ENCODE data around the gene ADAMTS14.

ADAMTS14 gene

GRCh38 chr10:70679498-70679897 lies 7.2 kb downstream of the ADAMTS14 start:
- H3K27me3 ChIP-seq (ENCODE audit: insufficient read depth, low read depth, severe bottlenecking), result no peaks in the 10 kb centered on the region
- DNase-seq, result peak; percentile 70
- H3K4me3 ChIP-seq (ENCODE audit: low read depth, low read length), result no peak overlapping the region
- peak overlapping the region; percentile 58 for H3K27ac ChIP-seq
- H3K36me3 ChIP-seq, result no peaks in the 10 kb centered on the region
- H3K9me3 ChIP-seq (ENCODE audit: severe bottlenecking), result no peaks in the 10 kb centered on the region
- TF ChIP-seq, protein P1, sequence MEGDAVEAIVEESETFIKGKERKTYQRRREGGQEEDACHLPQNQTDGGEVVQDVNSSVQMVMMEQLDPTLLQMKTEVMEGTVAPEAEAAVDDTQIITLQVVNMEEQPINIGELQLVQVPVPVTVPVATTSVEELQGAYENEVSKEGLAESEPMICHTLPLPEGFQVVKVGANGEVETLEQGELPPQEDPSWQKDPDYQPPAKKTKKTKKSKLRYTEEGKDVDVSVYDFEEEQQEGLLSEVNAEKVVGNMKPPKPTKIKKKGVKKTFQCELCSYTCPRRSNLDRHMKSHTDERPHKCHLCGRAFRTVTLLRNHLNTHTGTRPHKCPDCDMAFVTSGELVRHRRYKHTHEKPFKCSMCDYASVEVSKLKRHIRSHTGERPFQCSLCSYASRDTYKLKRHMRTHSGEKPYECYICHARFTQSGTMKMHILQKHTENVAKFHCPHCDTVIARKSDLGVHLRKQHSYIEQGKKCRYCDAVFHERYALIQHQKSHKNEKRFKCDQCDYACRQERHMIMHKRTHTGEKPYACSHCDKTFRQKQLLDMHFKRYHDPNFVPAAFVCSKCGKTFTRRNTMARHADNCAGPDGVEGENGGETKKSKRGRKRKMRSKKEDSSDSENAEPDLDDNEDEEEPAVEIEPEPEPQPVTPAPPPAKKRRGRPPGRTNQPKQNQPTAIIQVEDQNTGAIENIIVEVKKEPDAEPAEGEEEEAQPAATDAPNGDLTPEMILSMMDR (IDR thresholded peaks at IDR 0.05; ENCODE audit: low read depth, low read length), result no peak

GRCh38 chr10:70680899-70681730 lies 8.8 kb downstream of the ADAMTS14 start:
- TF ChIP-seq, protein P1 (IDR thresholded peaks at IDR 0.05; ENCODE audit: low read depth, low read length), result no peak
- Histone ChIP-seq H3K9me3 (ENCODE audit: severe bottlenecking) (no peaks in the 10 kb centered on the region), H3K27me3 (ENCODE audit: insufficient read depth, low read depth, severe bottlenecking) (no peaks in the 10 kb centered on the region), H3K4me3 (ENCODE audit: low read depth, low read length) (no peak overlapping the region), H3K36me3 (no peaks in the 10 kb centered on the region), H3K27ac (0 out of 2 replicates have a peak overlapping the region, but pooled peaks have one; percentile 8)
- DNase-seq, result no peak

DNA sequence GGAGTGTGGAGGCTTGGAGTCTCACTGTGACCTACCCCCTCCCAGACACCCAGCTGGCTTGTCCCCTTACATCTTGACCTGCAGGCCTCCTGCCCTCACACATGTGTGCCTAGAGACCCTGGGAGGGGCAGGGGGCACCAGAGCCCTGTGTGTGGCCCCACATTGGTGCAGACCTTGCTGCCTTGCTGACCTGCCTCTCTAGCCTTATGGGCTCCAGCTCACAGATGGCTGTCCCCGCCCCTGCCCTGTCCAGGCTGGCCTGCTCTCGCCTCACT lies 9.4 kb downstream of the ADAMTS14 start:
- TF ChIP-seq, protein P1 (IDR thresholded peaks at IDR 0.05; ENCODE audit: low read depth, low read length), result no peak
- H3K4me3 ChIP-seq (ENCODE audit: low read depth, low read length), result no peak overlapping the region

GRCh38 chr10:70682920-70683600 lies 10.8 kb downstream of the ADAMTS14 start:
- no peaks in the 10 kb centered on the region for H3K9me3 ChIP-seq (ENCODE audit: severe bottlenecking)
- no peak overlapping the region for H3K4me3 ChIP-seq (ENCODE audit: low read depth, low read length)
- H3K27ac ChIP-seq, result no peak overlapping the region
- no peak for DNase-seq
- H3K36me3 ChIP-seq, result no peaks in the 10 kb centered on the region
- H3K27me3 ChIP-seq (ENCODE audit: insufficient read depth, low read depth, severe bottlenecking), result no peaks in the 10 kb centered on the region
- TF ChIP-seq, protein P1 (IDR thresholded peaks at IDR 0.05; ENCODE audit: low read depth, low read length), result no peak

More for the DNA sequence above, 9.4 kb downstream of the ADAMTS14 start:
- no peaks in the 10 kb centered on the region for H3K27me3 ChIP-seq (ENCODE audit: insufficient read depth, low read depth, severe bottlenecking)
- peak; percentile 36 for DNase-seq
- no peaks in the 10 kb centered on the region for H3K36me3 ChIP-seq
- H3K27ac ChIP-seq, result peak overlapping the region; percentile 41; the same call in 1 of the 2 replicates
- no peaks in the 10 kb centered on the region for H3K9me3 ChIP-seq (ENCODE audit: severe bottlenecking)

GRCh38 chr10:70683601-70683934 lies 11.3 kb downstream of the ADAMTS14 start:
- H3K27ac ChIP-seq, result no peak overlapping the region
- TF ChIP-seq, protein P1 (IDR thresholded peaks at IDR 0.05; ENCODE audit: low read depth, low read length), result no peak
- H3K9me3 ChIP-seq (ENCODE audit: severe bottlenecking), result no peaks in the 10 kb centered on the region
- H3K27me3 ChIP-seq (ENCODE audit: insufficient read depth, low read depth, severe bottlenecking), result no peaks in the 10 kb centered on the region
- no peaks in the 10 kb centered on the region for H3K36me3 ChIP-seq
- no peak for DNase-seq
- no peak overlapping the region for H3K4me3 ChIP-seq (ENCODE audit: low read depth, low read length)

Data from WERI-Rb-1 (cell line).